ENCODE measurements around the gene CABP7.

Gene CABP7

DNA sequence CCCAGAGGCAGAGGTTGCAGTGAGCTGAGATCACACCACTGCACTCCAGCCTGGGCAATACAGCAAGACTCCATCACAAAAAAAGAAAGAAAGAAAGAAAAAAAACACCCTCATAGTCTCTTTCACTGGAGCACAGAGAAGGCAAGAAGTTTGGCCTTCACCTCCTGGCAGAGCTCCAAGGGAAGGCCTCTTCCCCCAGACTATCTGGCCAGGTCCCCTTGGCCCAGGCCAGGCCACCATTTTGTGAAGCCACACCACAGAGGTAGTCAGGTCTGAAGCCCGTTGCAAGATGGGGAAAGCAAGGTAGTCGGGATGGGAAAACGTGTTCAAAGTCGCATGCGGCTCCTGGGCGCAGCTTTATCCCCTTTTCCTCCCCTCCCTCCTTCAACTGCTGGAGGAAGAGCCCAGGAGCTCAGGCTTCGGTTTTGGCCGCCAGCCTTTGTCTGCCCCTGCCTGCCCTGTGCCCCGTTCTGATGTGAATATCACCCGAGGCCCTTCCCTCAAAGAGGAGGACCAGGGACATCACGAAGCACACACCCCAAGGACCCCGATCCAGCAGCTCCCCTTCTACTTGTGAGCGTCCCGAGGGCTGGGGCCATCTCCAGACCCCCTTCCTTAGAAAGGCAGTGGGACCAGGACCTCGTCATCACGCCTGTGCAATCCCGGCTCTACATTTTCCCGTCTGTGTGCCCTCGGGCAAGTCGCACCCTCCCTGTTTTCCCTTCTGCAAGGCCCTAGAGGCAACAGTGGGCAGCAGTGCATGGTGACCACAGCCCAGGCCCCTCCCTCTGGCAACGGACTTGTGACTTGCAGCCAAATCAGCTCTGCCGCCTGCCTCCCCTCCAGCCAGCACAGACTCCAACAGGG, 17.7 kb downstream of the CABP7 start:
- H3K4me3 ChIP-seq (ENCODE audit: low read length) = no peak overlapping the region
- TF ChIP-seq, protein P1, sequence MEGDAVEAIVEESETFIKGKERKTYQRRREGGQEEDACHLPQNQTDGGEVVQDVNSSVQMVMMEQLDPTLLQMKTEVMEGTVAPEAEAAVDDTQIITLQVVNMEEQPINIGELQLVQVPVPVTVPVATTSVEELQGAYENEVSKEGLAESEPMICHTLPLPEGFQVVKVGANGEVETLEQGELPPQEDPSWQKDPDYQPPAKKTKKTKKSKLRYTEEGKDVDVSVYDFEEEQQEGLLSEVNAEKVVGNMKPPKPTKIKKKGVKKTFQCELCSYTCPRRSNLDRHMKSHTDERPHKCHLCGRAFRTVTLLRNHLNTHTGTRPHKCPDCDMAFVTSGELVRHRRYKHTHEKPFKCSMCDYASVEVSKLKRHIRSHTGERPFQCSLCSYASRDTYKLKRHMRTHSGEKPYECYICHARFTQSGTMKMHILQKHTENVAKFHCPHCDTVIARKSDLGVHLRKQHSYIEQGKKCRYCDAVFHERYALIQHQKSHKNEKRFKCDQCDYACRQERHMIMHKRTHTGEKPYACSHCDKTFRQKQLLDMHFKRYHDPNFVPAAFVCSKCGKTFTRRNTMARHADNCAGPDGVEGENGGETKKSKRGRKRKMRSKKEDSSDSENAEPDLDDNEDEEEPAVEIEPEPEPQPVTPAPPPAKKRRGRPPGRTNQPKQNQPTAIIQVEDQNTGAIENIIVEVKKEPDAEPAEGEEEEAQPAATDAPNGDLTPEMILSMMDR (conservative IDR thresholded peaks at IDR 0.05; ENCODE audit: low read depth, low read length) = no peak
- DNase-seq (ENCODE audit: low read depth) = no peak

DNA sequence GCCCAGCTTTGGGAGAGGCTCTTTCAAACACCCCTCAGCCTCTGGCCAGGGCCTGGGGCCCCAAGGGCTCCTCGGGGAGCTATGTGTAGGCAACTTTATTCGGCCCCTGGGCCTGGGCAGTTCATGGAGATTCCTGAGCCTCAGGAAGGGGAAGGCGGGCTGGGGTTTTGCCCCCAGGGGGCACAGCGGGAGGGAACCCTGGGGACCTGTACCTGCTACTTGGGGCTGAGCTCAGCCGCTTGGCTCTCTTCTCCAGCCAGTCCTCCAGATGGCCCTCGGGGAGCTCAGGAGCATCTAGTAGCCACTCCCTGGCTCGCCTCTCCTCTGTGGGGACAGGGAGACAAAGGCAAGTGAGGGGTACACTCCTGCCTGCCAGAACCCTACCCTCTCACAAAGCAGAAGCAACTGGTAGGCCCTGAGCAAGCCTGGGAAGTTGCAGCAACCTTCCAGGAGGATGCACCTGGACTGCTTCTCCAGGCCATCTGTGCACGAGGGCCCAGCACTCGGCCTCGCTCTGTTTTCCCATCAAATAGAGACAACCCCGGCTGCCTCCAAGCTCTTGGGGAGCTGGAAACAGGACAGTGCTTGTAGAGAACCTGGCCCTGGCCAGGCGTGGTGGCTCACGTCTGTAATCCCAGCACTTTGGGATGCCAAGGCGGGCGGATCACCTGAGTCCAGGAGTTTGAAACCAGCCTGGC, 18.5 kb downstream of the CABP7 start:
- TF ChIP-seq, protein P1 (conservative IDR thresholded peaks at IDR 0.05; ENCODE audit: low read depth, low read length) = no peak
- no peak overlapping the region for H3K4me3 ChIP-seq (ENCODE audit: low read length)
- DNase-seq (ENCODE audit: low read depth) = no peak

DNA sequence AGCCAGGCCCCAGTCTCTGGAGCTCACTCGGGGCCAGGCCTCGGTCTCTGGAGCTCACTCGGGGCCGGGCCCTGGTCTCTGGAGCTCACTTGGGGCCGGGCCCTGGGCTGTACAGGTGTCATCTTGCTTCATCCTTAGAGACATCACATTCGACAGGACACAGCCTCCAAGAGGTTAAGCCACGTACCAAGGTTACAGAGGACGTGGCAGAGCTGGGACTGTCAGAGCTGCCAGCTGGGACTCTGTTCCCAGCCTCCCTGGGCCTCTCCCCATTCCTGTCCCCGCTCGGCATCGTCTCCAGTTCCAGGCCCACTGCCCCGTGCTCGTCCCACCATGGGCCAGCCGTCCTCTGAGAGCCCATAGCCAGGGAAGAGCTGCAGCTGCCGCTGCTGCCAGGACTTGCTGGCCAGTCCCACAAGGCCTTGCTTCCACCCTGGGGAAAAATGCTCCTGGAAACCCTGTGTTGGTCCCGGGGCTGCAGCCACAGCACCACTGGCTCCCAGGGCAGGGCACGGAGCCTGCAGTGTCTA, 19.6 kb downstream of the CABP7 start:
- no peak overlapping the region for H3K4me3 ChIP-seq (ENCODE audit: low read length)
- TF ChIP-seq, protein P1 (conservative IDR thresholded peaks at IDR 0.05; ENCODE audit: low read depth, low read length) = no peak
- DNase-seq (ENCODE audit: low read depth) = no peak

DNA sequence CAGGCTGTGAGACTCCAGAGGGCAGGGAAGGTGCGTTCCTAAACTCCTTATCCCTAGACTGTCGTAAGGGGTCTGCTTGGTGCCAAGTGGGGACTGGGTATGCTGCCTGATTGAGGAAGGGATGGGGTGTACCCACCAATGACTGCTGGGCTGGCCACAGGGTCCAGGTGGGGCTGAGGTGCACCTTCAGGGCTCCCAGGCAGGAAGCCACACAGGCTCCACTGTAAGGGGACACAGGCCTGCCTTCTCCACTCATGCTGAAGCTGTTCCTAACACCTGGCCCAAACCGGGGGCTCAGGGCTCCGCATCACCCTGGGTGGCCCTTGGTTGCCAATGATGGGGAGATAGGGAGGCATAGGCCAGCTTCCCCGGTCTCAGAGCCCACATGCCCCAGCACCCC, 20.4 kb downstream of the CABP7 start:
- H3K4me3 ChIP-seq (ENCODE audit: low read length) = no peak overlapping the region
- DNase-seq (ENCODE audit: low read depth) = no peak
- TF ChIP-seq, protein P1 (conservative IDR thresholded peaks at IDR 0.05; ENCODE audit: low read depth, low read length) = no peak

DNA sequence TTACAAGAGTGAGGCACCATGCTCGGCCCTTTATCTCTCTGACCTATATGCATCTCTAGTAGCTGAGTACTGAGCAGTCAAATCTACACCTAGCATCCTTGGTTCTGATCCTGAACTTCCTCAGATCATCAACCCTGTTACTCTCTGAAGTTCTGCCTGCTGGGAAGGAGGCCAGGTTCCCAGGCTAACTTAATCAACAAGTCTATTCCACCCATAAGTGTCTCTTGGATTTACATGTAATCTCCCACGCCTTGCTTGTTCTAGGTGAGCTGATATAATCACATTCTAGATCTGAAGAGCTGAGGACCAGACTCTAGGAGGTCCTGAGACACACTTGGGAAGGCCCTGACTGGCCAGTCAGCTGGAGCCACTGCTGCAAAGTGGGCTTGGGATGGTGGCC, 22.1 kb downstream of the CABP7 start:
- TF ChIP-seq, protein P1 (conservative IDR thresholded peaks at IDR 0.05; ENCODE audit: low read depth, low read length) = no peak
- no peak overlapping the region for H3K4me3 ChIP-seq (ENCODE audit: low read length)
- DNase-seq (ENCODE audit: low read depth) = no peak

DNA sequence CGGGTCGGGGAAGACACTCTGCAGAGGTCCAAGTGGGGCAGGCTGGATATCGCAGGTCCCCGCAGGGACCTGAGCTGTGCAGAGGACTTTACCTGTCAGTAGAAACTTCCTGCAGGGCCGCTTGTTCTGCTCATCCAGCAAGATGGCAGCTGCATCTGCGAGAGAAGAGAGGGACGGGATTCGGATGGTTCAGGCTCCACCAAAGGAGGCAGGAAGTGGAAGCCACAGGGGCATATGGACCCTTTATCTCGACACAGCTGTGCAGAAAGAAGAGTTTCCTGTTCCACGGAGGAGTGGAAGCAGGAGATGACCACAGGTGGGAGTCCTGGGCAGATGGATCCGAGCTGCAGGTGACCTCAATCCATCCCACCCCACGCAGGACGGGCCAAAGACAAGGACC, 22.5 kb downstream of the CABP7 start:
- DNase-seq (ENCODE audit: low read depth) = no peak
- H3K4me3 ChIP-seq (ENCODE audit: low read length) = no peak overlapping the region
- TF ChIP-seq, protein P1 (conservative IDR thresholded peaks at IDR 0.05; ENCODE audit: low read depth, low read length) = no peak
